NCI-H2029 treated with DMSO at 0.1 percent for 48 hours (cell line): ENCODE data around the gene TTC33.
"Not testable (repeated sequence)": the region's sequence is repeated elsewhere in the genome, so short reads cannot be mapped to it uniquely, and the experiment has no call there.

Experiments used
- DNase-seq: peaks from one replicate; lab custom pipeline; 2025; lab: John Stamatoyannopoulos, UW

The TTC33 gene

DNA sequence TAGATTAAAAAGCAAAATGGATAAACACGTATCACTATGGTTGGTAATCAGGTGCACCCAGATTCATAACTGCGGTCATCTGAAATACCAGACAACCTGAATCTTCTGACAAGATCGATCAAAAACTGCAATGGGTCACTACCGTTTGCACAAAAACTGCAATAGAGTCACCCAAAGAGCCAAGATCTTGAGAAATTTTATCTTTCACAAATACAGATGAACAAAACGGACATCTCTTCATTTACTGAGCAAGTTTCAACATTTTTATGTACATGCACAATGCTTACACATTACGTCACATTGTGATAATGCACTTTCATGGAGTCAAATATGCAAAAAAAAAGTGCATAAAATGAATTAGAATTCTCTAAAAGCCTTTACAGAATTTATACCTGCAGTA lies 23.8 kb upstream of the TTC33 start:
- DNase-seq: no peak

DNA sequence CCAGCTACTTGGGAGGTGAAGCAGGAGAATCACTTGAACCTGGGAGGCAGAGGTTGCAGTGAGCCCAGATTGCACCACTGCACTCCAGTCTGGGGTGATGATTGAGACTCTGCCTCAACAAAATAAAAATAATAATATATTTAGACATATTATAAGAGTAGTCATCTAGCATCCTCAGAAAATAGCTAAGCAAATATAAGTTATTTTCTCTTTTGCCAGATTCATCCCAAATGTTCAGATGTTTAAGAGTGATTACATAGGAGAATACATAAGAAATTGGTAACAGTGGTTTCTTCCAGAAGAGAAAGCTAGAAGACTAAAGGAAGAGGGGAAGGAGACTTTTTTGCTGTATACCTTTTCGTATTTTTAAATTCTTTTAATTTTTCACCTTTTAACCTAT lies 22.4 kb upstream of the TTC33 start:
- no peak for DNase-seq

DNA sequence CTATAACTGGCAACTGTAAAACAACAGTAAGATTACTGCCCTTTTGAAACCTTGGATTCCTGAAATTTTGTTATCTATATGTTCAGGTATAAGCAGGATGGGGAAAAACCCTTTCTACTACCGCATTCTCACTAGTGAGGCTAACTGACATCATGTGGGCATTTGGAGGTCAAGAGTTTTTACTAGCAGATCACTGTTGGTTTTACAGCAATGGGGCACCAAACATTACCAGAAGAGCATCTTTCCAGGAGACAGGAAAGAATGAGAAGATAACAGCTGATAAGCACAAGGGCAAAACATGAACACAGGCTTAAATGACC lies 20.9 kb upstream of the TTC33 start:
- no peak for DNase-seq

GRCh38 chr5:40775846-40776657 lies 20.3 kb upstream of the TTC33 start:
- no peak for DNase-seq

DNA sequence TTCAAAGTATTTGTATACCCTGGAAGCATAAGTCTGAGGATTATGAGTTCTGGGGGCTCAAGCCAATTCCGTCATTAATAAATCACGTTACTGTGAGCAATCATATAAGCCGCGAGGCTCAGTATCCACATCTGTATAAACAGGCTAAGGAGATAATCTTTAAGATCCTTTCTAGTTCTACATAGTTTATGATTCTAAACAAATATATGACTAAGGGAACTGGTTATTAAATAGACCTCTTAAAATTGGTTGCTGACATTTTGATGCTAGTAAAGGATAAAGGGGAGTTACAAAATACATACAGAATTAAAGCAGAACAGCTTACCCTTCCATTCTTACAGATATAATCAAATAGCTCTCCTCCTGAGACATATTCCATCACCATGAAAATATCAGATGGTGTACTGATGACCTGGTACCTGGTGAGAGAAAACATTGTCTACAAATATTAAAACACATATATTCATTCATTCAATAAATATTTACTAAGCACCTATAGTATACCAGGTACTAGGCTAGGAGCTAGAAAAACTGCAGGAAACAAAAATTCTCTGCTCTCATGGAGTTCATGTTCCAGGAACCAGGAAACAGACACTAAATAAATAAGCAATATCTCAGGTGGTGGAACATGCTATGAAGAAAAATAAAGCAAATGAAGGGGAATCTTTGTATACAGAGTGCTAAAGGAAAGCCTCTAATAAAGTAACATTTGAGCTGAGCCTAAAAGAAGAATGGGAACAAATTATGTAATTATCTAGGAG lies 19.5 kb upstream of the TTC33 start:
- DNase-seq: peak; percentile 16

GRCh38 chr5:40774623-40775022 lies 18.9 kb upstream of the TTC33 start:
- no peak for DNase-seq

GRCh38 chr5:40770764-40771163 lies 15.0 kb upstream of the TTC33 start:
- no peak for DNase-seq

DNA sequence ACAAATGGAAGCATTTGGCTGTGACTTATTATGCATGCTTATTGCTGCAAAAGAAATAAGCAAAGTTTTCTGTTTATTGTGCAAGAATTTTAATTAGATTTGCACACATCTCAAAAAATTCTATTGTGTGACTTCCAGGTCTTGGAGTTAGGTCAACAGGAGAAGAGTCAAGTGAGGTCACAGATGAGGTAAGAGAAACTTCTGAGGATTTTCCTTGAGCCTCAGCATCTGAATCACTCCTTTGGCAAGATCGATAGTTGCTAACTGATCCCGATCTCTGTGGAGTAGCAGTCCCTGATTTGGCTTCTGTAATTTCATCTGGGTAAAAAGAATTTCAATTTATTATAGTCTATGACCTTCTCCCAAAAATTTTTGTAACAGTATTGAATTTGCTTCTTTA lies 6.9 kb upstream of the TTC33 start:
- DNase-seq: no peak

DNA sequence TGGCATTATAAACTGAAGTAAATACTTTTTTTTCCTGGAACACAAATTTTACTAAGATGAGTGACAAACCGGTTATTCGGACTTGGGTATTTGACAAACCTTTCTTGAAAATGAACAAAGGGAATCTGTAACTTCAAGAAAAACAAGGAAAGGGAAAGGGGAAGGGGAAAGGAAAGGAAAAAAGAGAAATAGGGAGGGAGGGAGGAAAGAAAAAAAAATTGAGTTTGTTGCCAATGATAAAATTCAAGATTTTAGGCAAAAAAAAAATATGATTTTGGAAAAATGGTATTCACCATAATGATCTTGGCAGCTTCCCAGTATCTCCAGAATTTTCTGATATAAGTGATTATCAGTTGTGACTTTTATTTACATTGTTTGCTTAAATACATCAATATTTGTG lies 1.6 kb upstream of the TTC33 start:
- DNase-seq: no peak

DNA sequence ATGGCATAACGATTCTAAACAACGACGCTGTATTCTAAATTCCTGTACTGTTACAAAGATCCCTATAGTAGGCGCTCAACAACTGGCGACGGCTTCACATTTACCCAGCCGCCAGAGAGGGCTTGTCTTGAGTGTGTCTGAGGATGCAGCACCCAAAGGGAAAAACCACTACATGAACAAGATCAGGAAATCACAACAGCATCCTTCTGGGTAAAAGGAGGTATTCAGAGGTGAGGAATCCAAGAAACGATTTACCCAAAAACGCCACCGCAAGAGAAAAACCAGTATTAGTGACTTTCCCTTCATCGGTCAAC lies 711 bp downstream of the TTC33 start:
- peak; percentile 45 for DNase-seq

- DNase-seq: peak; percentile 39
Measured at GRCh38 chr5:40754381-40755092, 1.2 kb downstream of the TTC33 start.

DNA sequence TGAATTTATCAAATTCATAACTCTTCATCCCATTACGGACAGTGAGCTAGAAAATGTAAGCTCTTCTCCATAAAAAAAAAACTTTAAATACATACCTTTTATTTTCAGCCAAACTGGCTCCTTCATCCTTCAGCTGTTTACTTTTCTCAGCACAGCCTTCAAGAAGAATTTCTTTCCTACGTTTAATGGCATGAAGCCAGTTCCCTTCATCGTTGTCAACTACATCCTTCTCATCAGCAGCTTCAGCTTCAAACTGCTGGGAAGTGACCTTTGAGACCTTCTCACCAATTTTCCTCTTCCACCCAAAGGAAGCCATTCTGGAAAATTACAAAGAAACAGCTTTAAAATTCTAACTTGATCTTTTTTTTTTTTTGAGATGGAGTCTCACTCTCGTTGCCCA lies 9.1 kb downstream of the TTC33 start:
- DNase-seq: no peak

- no peak for DNase-seq
Measured at GRCh38 chr5:40743771-40744170, 12.0 kb downstream of the TTC33 start.

DNA sequence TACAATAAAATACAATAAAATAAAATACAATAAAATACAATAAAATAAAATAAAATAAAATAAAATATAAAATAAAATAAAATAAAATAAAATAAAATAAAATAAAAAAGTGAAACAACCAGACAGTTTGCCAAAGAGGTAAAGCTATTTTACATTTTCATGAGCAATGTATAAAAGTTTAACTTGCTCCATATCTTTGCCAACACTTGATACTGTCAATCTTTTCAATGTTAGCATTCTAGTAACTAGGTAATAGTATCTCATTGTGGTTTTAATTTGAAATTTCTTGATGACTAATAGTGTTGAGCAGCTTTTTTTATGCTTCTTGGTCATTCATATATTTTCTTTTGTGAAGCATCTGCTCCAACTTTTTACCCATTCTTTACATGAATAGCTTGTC lies 17.3 kb downstream of the TTC33 start:
- no peak for DNase-seq

DNA sequence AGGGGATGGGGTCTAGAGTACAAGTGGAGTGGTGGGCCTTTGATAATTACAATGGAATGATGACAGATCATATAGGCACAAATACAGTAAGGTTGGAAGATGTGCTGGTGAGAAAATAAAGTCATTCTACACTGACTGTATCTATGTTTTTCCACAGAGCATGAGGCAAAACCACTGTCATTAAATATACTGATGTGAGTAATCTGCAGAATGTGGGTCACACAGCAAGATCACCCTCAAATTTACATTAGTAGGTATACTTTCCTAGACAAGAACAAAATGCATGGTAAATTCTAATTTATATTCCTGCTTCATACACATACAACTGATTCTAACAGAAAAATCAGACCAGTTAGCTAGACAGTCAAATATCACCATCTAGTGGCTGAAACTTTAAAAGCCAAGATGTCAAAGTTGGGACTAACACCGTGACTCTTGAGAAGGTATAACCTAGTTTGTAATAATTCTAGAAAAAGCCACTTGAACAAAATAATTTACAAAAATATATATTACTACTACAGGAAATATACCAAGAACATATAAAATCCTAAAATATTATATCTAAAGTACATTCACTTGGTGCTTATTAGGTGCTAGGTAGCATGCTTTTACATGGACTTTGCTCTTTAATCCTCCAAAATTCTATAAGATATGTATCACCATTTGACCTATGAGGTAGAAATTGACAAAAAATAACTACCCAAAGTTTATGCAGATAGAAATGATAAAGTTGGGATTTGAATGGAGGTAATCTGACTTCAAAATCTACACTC lies 19.5 kb downstream of the TTC33 start:
- DNase-seq: no peak

DNA sequence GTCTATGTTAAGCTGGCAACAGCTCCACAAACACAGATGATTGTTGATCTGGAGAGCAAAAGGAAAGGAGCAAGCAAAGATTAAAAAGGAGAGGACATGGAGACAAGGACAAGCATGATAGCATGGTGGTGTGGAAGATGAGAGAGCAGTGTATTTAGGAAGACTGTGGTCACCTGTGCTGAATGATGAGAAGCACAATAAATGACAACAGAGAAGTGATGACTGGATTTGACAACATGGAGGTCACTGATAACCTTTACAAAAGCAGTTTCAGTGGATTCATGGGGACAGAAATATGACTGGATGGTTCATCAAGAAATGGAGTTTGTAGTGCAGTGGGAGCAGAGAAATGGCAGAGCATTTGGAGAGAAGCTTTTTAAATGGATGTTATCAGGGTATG lies 20.2 kb downstream of the TTC33 start:
- no peak for DNase-seq

DNA sequence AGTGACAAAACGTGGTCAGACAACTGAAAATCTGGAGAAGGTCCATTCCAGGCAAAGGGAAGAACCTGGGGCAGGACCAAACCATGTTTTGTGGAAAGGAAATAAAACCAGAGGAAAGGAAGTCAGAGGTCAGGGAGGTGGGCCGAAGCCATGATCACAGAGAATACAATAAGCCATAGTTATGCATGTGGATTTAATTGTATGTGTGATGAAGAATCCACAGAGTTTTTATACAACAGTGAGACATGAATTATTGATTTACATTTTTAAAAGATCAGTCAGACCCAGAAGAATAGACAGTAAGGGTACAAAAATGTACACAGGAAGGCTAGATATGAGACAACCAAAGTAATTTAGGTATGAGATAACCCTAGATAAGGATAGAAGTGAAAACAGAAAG lies 20.8 kb downstream of the TTC33 start:
- no peak for DNase-seq

DNA sequence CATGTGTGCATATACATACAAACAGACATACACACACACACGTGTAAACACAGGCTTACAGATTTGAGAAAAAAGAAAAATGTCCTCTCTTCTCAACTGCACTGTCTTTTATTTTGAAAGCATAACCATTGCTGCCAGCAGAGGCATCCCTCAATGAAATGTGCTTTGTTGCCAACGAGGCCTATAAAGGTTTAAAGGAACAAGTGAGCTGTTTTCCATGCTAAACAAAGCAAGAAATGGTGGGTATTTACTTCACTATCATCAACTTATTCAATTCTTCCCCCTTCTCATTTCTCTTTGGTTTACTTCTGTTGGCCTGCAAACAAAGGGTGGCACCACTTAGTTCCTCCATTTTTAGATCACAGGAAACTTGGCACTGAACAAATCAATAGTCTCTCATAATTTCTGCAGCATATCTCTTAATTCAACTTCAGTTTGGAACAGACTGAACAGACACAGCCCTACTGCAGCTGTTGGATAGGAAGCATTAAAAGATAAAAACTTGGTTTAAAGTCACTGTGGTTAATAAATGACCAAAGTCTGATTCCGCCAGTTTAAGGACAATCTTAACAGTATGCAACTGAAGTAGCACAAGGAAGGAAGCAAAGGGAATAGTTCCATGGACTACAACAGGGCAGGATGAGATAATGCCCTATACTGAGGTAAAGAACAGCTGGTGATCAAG lies 21.7 kb downstream of the TTC33 start:
- DNase-seq: no peak

GRCh38 chr5:40733434-40733833 lies 22.3 kb downstream of the TTC33 start:
- DNase-seq: no peak

DNA sequence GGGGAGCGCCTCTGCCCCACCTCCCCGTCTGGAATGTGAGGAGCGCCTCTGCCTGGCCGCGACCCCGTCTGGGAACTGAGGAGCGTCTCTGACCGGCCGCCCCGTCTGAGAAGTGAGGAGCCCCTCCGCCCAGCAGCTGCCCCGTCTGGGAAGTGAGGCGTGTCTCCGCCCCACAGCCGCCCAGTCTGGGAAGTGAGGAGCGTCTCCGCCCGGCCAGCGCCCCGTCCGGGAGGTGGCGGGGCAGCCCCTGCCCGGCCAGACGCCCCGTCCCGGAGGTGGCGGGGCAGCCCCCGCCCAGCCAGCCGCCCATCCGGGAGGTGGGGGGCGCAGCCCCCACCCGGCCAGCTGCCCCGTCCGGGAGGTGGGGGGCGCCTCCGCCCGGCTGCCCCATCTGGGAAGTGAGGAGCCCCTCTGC lies 33.3 kb downstream of the TTC33 start:
- not testable (repeated sequence) for DNase-seq

DNA sequence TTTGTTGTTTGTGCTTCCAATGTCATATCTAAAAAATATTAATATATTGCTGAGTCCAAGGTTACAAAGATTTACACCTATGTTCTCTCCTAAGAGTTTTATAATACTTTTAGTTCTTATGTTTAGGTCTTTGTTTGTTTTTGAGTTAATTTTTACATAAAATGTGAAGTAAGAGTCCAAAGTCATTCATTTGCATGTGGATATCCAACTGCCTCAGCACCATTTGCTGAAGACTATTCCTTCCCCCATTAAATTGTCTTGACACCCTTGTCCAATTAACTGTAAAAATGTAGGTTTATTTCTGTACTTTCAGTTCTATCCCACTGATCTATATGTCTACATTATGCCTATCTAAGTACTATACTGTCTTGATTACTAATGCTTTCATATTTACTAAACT lies 35.7 kb downstream of the TTC33 start:
- DNase-seq: no peak

DNA sequence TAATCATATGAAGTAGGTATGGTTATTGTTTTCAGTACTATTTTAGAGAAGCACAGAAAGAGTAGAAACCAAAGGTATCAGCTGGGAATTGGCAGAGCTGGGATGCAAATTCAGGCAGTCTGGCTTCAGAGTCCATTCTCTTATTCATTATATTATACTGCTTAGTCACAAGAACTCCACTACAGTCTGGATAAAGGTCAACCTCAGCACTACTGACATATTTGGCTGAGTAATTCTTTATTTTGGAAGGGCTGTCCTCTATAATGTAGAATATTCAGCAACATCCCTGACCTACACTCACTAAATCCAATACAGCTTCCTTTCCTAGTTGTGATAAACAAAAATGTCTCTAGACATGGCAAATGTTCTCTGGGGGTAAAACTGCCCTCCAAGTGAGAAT lies 38.5 kb downstream of the TTC33 start:
- no peak for DNase-seq
